Esophagus (tissue), 2 donors: ENCODE measurements around the gene RPL19. TPM values are rescaled to one million over a fixed set of nuclear protein-coding genes. Genes with fewer than 3 reads are reported as not detected.
A peak's percentile ranks its signal among the peaks of the same experiment; 100 is the strongest.

ENCODE experiments used
- H3K27ac ChIP-seq, 2 donors: one replicate each; pipeline ENCODE4 v1.5.1; 2013; ENCODE audit warnings: low read depth in 2 of 2, mild to moderate bottlenecking in 2 of 2, inconsistent platforms in 1 of 2, low read length in 1 of 2, moderate library complexity in 1 of 2
- H3K27me3 ChIP-seq, 2 donors: one replicate each; pipeline ENCODE4 v1.6.1; 2013; ENCODE audit warnings: low read length in 2 of 2, control low read depth in 1 of 2, mild to moderate bottlenecking in 1 of 2; ENCODE audit not compliant: insufficient read depth in 2 of 2, control insufficient read depth in 1 of 2
- H3K36me3 ChIP-seq, 2 donors: one replicate each; pipeline ENCODE4 v1.6.1; 2013; ENCODE audit warnings: low read length in 1 of 2; ENCODE audit not compliant: control insufficient read depth in 2 of 2, insufficient read depth in 2 of 2
- H3K4me1 ChIP-seq, 2 donors: one replicate each; pipeline ENCODE4 v1.6.1; 2013; ENCODE audit warnings: low read length in 1 of 2; ENCODE audit not compliant: control insufficient read depth in 2 of 2, insufficient read depth in 2 of 2
- H3K4me3 ChIP-seq, 2 donors: one replicate each; pipeline ENCODE4 v1.5.1; 2013; ENCODE audit warnings: low read length in 2 of 2, mild to moderate bottlenecking in 2 of 2, low read depth in 1 of 2, moderate library complexity in 1 of 2
- H3K9me3 ChIP-seq, 2 donors: one replicate each; pipeline ENCODE4 v1.6.1; 2013; ENCODE audit warnings: mild to moderate bottlenecking in 2 of 2, low read depth in 1 of 2, low read length in 1 of 2, moderate library complexity in 1 of 2; ENCODE audit not compliant: control insufficient read depth in 2 of 2, insufficient read depth in 1 of 2
- WGBS, 2 donors: extraction: QIAGEN DNeasy Blood & Tissue Kit; methylation state at CpG; one replicate each; pipeline ENCODE4 v1.1.7; 2013; 5-methylcytosine and 5-hydroxymethylcytosine counted together
- polyA plus RNA-seq, 2 donors: library from polyadenylated mRNA; stranded (reverse); fragments of 200-250 nt; gene quantifications; one replicate each; pipeline ENCODE4 v1.2.3, GENCODE V29; 2013
- donor health status: healthy with polysubstance abuse.
- donor health status: Bipolar disorder and iron deficiency.

The RPL19 gene
- polyA plus RNA-seq, 2 donors: 2,441 to 3,049 TPM

DNA sequence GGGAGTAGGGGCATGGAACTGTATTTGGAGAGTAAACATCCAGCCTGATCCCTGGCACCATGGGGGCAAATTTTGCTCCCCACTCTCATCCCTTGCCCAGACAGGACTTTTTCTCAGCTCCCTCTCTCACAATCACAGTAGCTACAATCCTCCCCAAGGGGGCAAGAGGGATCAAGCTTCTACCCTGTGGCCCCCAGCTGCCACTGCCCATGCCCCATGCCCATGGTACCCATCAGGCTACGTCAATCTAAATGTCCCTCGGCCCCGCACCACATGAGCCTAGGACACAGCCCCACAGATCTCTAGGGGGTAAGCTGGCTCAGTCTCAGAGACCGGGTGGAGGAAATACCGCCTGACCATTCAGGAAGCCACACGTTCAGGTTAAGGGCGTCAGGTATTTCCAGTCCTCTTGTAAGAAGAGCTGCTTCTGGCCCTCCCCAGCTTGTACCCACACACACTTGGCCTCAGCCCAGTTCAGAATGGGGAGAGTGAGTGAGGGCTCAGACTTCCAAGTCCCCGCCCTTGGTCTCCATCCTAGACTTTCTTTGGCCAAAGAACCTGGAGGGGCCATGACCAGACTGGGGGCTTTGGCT lies 4.4 kb upstream of the RPL19 start:
- WGBS, 2 donors: 56 to 58% methylated on average over 8 of the region's 8 CpGs
- H3K4me1 ChIP-seq: peaks cover 4 to 17% of the 10 kb centered on the region in 2 donors

DNA sequence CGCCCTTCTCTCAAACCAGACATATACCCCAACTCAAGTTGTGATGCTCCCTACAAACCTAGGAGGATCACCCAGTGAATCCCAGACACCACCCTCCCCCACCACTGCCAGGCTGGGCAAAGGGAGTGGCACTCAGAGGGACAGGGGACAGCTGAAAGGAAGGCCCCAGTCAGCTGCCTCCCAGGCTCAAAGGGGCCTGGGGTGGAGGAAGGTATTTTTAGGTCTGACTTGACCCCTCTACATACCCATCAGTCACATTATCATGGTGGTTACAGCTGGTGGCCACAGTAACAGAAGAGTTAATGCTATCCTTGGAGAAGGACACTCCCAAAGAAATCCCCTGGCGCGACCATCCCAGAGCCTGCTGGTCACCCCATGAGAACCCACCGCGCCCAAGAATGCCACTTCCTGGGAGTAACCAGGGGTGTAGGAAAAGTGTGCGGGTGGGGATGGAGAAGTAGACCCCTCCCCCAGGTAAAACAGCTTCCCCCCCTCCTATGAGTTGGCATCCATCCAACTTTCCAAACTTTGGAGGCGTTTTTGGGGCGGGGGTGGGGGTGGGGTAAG lies 3.8 kb upstream of the RPL19 start:
- H3K4me1 ChIP-seq: peaks cover 6 to 17% of the 10 kb centered on the region in 2 donors
- H3K36me3 ChIP-seq: peaks cover 4 to 13% of the 10 kb centered on the region in 2 donors
- peak overlapping the region; percentile 7 to 56 for H3K4me3 ChIP-seq
- WGBS, 2 donors: 27 to 44% methylated on average over 6 to 8 of the region's 8 CpGs
- H3K27ac ChIP-seq: peak overlapping the region; percentile 2 to 18
- no peaks in the 10 kb centered on the region for H3K9me3 ChIP-seq
- H3K27me3 ChIP-seq: no peaks in the 10 kb centered on the region

More for the DNA sequence above, 4.4 kb upstream of the RPL19 start:
- Histone ChIP-seq H3K36me3 (peaks cover 4 to 13% of the 10 kb centered on the region in 2 donors), H3K4me3 (no peak overlapping the region), H3K9me3 (no peaks in the 10 kb centered on the region), H3K27me3 (no peaks in the 10 kb centered on the region), H3K27ac (peak overlapping the region in 1 of 2 donors; percentile 18)

DNA sequence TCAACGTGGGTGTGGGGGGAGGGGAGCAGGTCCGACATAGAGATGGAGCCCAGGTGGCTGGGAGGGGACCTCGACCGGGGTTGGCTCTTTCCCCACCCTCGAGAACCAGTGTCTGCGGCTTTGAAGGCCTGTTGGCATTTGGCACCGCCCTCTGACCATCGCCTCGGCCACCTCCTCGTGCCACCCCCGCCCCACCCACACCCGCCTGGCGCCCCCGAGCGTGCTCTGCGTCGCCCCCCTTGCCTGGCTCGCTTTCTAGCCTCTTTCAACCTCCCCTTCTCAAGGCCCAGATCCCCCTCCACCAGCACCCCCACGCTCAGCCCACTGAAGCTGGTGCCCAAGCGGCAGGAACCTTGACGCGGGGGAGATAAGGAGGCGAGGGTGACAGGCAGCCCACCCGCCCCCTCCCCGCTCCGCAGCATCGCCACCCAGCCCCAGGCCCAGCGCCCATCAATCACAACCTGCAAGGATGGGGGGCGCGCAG lies 3.2 kb upstream of the RPL19 start:
- H3K9me3 ChIP-seq: no peaks in the 10 kb centered on the region
- 0 to 1% methylated on average over 13 to 30 of the region's 30 CpGs for WGBS, 2 donors
- H3K27me3 ChIP-seq: no peaks in the 10 kb centered on the region
- peak overlapping the region; percentile 56 to 68 for H3K4me3 ChIP-seq
- peaks cover 4 to 14% of the 10 kb centered on the region in 2 donors for H3K36me3 ChIP-seq
- peak overlapping the region; percentile 2 to 79 for H3K27ac ChIP-seq
- H3K4me1 ChIP-seq: peaks cover 6 to 17% of the 10 kb centered on the region in 2 donors

DNA sequence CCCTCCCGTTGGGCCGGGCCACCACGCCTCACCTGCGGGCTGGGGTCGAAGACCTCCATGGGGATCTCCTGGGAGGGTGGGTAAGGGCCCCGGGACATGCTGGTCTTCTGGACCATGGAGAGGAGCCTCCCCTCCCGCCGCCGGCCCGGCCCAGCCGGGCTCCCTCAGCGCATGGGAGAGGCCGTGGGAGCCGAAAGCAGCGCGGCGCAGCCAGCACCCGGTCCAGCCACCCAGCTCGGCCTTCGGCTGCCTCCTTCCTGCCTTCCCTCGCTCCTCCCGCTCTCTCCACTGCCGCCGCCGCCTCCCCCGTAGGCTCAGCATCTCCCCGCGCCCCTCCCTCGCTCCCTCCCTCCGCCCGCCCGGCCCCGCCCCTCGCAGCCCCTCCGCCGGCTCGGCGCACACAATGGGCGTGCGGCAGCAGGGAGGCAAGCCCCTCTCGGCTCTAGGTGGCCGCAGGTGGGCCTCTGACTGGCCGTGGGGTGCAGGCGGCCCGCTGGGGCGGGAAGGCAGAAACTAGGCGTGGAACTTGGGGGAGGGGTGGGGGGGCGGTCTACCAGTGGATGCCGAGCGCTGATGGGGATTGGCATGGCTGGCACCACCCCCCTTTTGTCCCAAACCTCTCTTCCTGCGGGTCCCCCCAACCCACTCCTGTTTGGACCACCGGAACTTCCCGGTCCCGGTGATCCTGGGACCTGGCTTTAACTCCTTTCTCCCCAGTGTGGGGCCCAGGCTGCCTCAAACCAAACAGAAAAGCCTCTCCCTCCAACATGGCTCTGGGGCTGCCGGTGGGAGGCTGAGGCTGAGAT lies 2.5 kb upstream of the RPL19 start, which contains the start of gene CACNB1:
TSS of gene CACNB1 (minus strand) at position 290 of the 806 bp plus-strand sequence. CDS start at position 116, 174 bp downstream.
- H3K4me3 ChIP-seq: peak within 1 kb of the TSS; percentile 56 to 68
- no peaks in the 10 kb centered on the region for H3K27me3 ChIP-seq
- peaks cover 6 to 15% of the 10 kb centered on the region in 2 donors for H3K36me3 ChIP-seq
- H3K4me1 ChIP-seq: peaks cover 6 to 14% of the 10 kb centered on the region in 2 donors
- peak within 1 kb of the TSS; percentile 79 to 81 for H3K27ac ChIP-seq
- H3K9me3 ChIP-seq: no peaks in the 10 kb centered on the region
- 1% methylated on average over 32 to 55 of the region's 55 CpGs for WGBS, 2 donors

DNA sequence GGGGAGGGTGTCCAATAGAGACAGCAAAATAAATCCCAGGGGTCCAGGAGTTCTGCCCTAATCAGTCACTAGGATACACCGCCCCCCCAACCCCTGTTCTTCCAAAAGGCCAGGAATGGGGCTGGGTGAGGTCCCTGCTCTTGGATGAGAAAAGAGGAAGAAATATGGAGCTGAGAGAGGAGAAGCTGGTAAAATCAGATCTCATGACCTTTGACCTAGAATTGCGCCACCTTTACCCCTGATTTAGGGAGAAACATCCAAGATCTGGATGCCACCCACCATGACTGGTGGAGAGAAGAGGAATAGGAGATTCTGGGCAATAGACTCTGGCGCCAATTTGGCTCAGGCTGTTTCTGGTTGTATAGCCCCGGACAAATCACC lies 1.9 kb upstream of the RPL19 start:
- Histone ChIP-seq H3K27me3 (no peaks in the 10 kb centered on the region), H3K4me1 (peaks cover 6 to 14% of the 10 kb centered on the region in 2 donors), H3K36me3 (peaks cover 9 to 13% of the 10 kb centered on the region in 2 donors), H3K9me3 (no peaks in the 10 kb centered on the region), H3K27ac (peak overlapping the region; percentile 50 to 57), H3K4me3 (no peak overlapping the region)
- WGBS, 2 donors: 66 to 74% methylated on average over 4 of the region's 4 CpGs

DNA sequence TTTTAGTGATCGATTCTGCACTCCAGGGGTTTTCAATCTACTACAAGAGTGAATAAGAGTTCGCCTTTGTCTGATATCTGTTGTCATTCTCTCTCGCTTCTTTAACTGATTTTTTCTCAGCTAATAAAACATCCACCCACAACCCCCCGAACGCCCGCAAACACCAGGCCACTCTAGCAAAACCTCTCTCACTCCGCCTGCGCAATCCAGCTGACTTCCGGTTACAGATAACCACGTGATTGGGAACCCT lies 338 bp upstream of the RPL19 start:
- Histone ChIP-seq H3K9me3 (no peaks in the 10 kb centered on the region), H3K4me3 (peak overlapping the region; percentile 19 to 97), H3K36me3 (peaks cover 18 to 23% of the 10 kb centered on the region in 2 donors), H3K27ac (peak overlapping the region; percentile 85 to 89), H3K27me3 (no peaks in the 10 kb centered on the region), H3K4me1 (peaks cover 6 to 13% of the 10 kb centered on the region in 2 donors)
- 0 to 1% methylated on average over 10 of the region's 10 CpGs for WGBS, 2 donors

DNA sequence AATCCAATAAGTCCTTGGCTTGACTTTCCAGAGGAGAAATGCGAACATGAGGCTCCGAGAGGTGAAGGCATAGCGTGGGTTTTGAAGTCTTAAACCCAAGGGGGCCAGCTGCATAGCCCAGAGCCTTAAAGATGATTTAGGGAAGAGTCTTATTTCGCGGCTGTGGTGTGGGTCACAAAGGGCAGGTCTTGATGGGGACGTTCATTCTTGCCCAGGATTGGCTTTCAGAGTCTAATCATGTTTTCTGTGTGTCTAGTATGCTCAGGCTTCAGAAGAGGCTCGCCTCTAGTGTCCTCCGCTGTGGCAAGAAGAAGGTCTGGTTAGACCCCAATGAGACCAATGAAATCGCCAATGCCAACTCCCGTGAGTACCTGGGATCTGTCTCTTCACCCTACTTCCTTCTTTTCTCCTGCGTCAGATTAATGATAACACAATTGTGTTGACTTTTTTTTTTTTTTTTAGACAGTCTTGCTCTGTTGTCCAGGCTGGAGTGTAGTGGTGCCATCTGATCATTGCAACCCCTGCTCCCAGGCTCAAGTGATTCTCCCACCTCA lies 951 bp downstream of the RPL19 start:
- Histone ChIP-seq H3K9me3 (no peaks in the 10 kb centered on the region), H3K4me3 (peak overlapping the region; percentile 95 to 97), H3K27ac (peak overlapping the region; percentile 85 to 93), H3K4me1 (peaks cover 2 to 6% of the 10 kb centered on the region in 2 donors), H3K36me3 (peaks cover 18 to 28% of the 10 kb centered on the region in 2 donors), H3K27me3 (no peaks in the 10 kb centered on the region)
- WGBS, 2 donors: 25 to 32% methylated on average over 11 of the region's 11 CpGs

DNA sequence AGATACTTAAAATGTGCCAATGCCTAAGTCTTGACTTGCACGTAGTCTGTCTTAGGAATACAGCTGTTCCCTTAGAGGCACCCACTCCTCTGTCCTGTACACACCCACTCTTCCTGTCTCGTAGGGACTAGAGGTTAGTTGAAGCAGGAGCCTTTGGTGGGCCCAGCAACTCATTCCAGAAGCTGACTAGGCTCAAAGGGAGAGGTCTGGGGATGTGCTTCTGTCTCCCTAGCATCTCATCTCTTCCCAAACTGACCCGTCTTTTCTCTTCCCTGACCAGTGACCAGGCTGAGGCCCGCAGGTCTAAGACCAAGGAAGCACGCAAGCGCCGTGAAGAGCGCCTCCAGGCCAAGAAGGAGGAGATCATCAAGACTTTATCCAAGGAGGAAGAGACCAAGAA lies 4.2 kb downstream of the RPL19 start:
- no peaks in the 10 kb centered on the region for H3K27me3 ChIP-seq
- no peaks in the 10 kb centered on the region for H3K9me3 ChIP-seq
- H3K4me1 ChIP-seq: peaks cover 2 to 5% of the 10 kb centered on the region in 2 donors
- peaks cover 18 to 28% of the 10 kb centered on the region in 2 donors for H3K36me3 ChIP-seq
- H3K4me3 ChIP-seq: no peak overlapping the region
- 81 to 85% methylated on average over 8 of the region's 8 CpGs for WGBS, 2 donors
- H3K27ac ChIP-seq: no peak overlapping the region

DNA sequence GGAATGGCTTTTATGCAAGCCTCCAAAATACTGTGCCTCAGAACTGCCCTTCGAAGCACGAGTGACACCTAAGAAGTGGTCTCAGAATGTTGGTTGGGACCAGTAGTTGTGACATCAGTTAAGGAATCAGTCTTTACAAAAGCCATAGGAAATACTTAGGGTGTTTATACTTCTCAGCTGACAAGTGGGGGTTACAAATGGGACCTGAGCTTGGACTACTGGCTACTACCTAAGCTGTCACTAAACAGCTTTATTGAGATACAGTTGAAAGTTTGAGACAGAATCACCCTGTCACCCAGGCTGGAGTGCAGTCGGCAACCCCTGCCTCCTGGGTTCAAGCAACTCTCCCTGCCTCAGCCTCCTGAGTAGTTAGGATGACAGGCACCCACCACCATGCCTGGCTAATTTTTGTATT lies 5.0 kb downstream of the RPL19 start:
- Histone ChIP-seq H3K9me3 (no peaks in the 10 kb centered on the region), H3K4me1 (peaks cover 2 to 14% of the 10 kb centered on the region in 2 donors), H3K36me3 (peaks cover 18 to 28% of the 10 kb centered on the region in 2 donors), H3K27ac (no peak overlapping the region), H3K4me3 (no peak overlapping the region), H3K27me3 (no peaks in the 10 kb centered on the region)
- WGBS, 2 donors: 78 to 82% methylated on average over 3 of the region's 3 CpGs
